IPS DF 4.7 (cell line): ENCODE results near the gene OSBP.
A peak's percentile ranks its signal among the peaks of the same experiment; 100 is the strongest.
"Not testable (repeated sequence)": the region's sequence is repeated elsewhere in the genome, so short reads cannot be mapped to it uniquely, and the experiment has no call there.

ENCODE experiments used
- DNase-seq: peaks from one replicate; pipeline ENCODE4 v3.0.0-alpha.2; 2013; ENCODE audit warnings: low spot score; ENCODE audit errors: extremely low read depth

Gene OSBP

DNA sequence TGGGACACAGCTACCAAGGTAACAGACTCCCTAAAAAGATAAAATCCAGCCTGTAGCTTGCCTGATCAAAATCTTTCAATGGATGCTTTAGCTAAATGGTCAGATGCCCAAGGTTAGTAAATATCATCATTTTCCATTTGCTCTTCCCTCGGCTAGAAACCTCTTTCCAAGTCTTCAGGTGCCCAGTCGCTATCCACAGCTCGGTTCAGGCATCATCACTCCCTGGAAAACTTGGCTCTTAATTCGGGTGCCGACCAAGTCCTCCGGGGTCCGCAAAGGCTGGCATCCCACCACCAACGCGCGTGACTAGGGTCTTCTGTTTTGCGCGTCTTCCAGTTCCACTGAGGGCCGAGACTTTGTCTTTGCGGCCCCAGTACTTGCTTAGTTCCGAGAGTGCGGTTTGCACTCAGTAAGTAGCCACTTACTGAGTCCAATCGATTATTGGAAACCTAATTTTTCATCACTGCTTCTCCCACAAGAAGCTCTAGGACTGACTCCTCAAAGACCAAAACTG lies 59.9 kb downstream of the OSBP start:
- DNase-seq: no peak

DNA sequence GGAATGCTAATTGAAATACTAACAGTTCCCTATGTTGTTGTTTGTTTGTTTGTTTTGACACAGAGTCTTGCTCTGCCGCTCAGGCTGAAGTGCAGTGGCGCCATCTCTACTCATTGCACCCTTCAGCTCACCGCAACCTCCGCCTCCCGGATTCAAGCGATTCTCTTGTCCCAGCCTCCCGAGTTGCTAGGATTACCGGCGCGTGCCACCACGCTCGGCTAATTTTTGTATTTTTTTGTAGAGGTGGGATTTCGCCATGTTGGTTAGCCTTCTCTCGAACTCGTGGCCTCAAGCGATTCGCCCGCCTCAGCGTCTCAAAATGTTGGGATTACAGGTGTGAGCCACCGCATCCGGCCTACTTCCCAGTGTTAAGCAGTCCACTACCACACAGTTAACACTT lies 62.3 kb downstream of the OSBP start:
- no peak for DNase-seq

DNA sequence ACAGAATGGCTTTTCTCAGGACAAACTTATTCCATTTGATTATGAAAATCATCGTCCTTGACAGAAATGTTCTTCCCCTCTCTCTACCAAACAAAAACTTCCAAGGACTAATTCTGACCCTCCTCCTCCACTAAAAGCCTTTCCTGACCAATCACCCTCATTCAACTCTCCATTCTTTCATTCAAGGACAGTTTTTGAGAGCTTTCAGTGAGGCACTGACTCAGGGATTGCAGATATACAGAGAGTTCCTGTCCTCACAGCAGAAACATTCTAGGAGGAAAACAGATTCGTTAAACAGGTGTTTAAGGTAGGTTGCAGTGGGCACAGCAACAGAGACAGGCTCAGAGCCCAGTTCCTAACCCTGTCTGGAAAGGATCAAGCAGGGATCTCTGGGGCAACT lies 62.7 kb downstream of the OSBP start:
- DNase-seq: no peak

DNA sequence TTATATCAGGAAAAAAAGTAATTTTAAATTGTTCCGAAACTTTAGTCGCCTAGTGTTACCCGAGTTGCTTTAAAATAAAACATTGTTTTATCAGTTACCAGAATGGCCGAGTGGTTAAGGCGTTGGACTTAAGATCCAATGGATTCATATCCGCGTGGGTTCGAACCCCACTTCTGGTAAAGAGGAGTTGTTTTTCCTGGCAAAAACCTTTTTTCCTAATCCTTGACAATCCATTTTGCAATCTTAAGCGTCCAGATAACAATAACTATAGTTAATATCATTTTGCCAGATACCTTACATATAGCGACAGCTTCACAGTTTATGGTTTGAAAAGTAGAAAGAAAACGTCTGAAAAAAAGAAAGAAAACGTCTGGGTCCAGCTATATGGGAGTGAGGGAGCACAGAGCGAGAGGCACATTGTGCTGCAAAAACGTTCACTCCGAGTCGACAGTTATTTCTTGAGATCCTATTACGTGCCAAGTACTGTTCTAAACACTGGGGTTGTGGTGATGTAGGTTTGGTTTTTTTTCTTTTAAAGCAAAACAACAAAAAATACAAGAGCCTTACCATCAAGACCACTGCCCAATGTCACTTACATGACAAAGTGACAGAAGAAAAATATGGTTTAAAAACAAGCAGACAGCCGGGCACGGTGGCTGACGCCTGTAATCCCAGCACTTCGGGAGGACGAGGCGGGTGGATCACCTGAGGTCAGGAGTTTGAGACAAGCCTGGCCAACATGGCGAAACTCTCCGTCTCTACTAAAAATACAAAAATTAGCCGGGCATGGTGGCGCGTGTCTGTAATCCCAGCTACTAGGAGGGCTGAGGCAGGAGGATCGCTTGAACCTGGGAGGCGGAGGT lies 63.7 kb downstream of the OSBP start:
- DNase-seq: no peak

DNA sequence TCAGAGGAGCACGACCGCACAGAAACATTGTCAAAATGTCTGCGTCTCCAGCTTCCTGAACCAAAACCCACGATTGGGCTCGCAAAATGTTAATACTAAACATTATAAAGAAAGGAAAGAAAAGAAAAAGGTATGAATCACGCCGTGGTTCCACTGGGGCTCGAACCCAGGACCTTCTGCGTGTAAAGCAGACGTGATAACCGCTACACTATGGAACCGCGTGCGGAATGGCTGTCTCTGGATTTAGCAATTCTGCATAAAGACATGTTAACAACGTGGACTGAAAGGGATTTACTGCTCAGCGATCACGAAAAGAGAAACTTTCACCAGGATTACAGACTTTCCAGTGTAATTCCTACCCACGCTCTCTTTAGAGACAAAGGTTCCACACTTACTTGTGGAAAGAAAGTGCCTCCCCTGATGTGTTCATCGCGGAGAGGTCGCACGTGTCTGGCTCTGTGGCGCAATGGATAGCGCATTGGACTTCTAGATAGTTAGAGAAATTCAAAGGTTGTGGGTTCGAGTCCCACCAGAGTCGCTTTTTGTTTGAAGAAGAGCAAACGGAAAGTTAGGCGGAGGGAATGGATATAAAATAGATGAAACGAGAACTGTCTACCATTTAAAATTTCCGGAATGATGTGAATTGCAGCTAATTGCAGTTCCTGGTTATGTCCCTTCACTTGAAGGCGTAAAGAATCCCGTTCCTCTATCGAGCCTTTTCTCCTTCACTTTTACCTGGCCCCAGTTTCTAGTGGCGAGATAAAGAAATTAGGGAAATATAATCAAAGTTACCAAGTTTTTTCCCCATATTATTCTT lies 64.5 kb downstream of the OSBP start:
- DNase-seq: no peak

DNA sequence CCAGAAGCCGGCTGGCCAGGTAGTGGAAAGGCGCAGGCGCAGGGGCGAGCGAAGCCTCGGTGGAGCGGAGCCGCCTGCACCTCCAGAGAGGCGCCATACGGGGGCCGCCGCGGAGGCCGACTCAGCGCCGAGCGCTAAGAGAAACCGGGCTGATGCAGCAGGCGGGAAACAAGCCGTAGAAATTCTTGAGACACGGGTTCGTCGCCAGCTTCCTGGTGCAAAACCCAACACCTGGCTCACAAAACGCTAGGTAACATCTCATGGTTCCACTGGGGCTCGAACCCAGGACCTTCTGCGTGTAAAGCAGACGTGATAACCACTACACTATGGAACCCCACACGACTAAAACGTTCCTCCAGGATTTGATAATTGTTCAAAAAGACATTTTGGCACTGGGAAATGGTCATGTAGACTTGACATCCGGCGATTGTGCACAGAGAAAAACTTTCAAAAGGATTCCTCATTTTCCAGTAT lies 65.2 kb downstream of the OSBP start:
- peak; percentile 94 for DNase-seq

DNA sequence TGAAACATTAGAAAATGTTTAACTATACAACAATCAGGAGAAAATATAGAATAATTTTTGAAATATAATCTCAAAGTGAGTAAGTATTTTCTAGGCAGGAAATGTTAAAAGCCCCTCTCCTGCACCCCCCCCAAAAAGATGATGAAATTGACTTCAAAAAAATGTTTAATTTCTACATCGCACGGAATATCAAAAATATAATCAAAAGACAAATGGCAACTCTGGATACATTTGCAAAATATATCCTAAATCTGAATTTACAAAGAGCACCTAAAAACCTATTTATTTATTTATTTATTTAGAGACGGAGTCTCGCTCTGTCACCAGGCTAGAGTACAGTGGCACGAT lies 67.3 kb downstream of the OSBP start:
- no peak for DNase-seq

DNA sequence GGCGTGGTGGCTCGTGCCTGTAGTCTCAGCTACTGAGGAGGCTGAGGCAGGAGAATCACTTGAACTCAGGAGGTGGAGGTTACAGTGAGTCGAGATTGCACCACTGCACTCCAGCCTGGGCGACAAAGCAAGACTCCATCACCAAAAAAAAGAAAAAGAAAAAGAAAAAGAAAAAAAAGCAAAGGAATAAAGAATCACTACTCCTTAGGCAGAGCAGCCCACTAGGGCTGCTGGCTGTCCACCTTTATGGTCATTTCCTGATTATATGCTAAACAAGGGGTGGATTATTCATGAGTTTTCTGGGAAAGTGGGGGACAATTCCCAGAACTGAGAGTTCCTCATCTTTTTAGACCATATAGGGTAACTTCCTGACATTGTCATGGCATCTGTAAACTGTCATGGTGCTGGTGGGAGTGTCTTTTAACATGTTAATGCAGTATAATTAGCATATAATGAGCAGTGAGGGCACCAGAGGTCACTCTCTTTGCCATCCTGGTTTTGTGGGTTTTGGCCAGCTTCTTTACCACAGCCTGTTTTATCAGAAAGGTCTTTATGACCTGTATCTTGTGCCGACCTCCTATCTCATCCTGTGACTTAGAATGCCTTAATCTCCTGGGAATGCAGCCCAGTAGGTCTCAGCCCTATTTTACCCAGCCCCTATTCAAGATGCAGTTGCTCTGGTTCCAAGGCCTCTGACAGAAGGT lies 67.8 kb downstream of the OSBP start:
- DNase-seq: not testable (repeated sequence)

DNA sequence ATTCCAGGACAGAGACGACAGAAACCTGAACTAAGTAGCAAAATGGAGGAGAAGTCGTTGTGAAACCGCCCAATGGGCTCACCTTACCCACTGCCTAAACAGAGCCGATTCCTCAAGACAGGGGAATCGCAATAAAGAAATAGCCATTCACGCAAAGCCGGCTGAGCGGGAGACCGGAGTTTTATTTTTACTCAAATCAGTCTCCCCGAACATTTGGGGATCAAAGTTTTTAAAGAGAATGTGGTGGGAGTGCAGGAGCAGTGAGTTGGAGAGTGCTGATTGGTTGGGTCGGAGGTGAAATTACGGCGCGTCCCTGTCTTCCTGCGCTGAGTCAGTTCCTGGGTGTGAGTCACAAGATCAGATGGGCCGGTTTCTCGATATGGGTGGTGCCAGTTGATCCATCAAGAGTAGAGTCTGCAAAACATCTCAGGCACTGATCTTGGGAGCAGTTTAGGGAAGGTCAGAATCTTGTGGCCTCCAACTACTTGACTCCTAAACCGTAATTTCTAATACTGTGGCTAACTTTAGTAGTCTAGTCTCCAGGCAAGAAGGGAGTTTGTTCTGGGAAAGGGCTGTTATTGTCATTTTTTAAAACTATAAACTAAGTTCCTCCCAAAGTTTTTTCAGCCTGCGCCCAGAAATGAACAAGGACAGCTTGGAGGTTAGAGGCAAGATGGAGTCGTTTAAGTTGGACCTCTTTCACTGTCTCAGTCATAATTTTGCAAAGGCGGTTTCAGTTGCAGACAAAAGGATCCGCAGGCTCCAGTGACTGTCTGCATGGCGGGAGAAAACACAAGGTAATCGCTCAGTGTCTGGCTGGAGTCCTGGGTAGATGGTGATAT lies 70.2 kb downstream of the OSBP start:
- DNase-seq: no peak

DNA sequence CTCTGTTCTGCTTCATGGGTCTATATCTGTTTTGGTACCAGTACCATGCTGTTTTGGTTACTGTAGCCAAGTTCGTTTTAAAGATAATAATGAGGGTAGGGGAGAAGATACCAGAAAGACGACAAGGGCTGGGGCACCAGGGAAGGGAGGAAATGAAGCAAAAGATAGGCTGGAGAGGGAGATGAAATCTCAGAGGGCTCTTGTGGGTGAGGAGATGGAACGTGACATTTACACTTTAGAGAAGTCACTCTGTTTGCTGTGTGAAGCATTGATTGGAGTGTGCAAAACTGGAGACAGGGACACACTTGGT lies 70.8 kb downstream of the OSBP start:
- DNase-seq: no peak

DNA sequence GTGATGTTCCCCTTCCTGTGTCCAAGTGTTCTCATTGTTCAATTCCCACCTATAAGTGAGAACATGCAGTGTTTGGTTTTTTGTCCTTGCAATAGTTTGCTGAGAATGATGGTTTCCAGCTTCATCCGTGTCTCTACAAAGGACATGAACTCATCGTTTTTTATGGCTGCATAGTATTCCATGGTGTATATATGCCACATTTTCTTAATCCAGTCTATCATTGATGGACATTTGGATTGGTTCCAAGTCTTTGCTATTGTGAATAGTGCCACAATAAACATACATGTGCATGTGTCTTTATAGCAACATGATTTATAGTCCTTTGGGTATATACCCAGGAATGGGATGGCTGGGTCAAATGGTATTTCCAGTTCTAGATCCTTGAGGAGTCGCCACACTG lies 71.9 kb downstream of the OSBP start:
- not testable (repeated sequence) for DNase-seq

DNA sequence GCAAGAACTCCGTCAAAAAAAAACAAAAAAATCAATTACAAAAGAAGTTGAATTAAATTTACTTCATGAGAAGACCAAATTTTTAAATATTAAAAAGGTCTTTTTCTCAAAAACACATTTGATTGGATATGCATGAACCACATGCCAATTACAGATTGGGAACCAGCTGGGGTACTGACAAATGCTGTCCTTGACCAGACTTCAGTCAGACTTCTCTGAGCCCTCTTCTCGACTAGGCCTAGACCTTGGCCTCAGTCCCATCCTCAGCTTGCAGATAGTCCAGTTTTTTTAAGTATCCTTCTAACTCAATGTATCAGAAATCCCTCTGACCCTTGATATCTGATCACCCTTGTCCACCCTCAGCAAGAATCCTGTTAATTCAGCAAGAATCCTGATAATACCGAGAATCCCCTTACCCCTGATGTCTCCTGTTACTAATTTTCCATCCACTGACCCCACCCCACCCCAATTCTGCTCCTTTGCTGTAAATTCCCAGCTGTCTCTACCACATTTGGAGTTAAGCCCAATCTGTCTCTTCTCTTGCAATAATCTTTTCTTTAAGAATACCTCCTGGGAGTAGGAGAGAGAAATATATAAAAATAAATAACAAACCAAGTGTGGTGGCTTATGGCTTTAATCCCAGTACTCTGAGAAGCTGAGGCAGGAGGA lies 73.3 kb downstream of the OSBP start:
- no peak for DNase-seq

DNA sequence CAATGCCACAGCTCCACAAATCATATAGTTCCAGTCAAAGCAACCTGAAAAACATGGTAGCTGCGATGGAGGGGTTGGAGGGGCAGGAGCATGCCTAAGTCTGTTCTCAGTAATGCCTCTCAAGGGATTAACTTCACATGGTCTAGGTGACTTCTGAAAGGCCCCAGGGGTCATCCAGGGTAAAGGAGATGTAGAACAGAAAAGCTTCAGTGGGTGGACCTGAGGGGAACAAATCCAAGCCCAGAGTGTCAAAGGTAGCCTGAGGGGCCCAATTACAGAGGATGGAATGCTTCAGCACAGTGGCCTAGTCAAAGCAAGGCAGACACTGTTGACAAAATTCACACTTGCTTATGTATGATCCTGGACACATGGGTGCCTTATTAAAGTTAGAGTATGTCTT lies 80.9 kb downstream of the OSBP start:
- no peak for DNase-seq

DNA sequence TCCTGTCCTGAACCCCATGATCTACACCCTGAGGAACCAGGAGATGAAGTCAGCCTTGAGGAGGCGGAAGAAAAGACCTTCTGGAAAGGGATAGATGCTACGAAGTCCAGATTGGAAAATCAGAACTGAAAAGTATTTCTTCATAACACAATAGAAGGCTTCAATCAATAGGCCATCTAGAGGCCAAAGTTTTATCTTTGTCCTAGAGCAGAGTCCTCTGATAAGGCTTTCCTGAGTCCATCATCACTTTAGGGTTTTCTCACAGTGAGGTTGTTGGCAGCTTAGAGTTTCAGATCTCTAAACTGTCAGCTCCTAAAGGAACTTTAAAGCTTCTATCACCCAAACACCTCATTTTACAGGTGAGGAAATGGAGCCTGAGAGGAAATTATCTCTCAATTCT lies 83.0 kb downstream of the OSBP start:
- no peak for DNase-seq

DNA sequence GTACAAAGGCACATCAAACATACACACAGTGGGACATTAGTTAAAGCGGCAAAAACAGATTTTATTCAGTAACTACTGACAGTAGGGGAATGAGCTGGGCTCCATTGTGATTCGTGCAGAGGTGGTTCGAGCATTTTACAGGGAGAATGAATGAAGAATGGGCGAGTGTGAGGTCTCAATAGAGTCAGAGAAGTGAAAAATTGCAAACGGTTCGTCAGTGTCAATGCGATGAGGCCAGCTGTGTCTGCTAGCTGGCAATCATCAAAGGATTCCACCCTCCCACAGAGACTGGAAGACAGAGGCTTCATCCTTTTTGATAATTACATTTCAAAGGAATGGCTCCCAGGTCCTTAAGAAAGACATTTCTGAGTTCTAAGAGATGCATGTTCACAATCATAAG lies 86.9 kb downstream of the OSBP start:
- no peak for DNase-seq
